NCI-H128 (cell line): ENCODE data around the gene HS3ST6.
"Not testable (repeated sequence)": the region's sequence is repeated elsewhere in the genome, so short reads cannot be mapped to it uniquely, and the experiment has no call there.

ENCODE experiments used
- DNase-seq: peaks from one replicate; lab custom pipeline; 2025; ENCODE audit not compliant: unreplicated experiment; lab: John Stamatoyannopoulos, UW

HS3ST6 gene

GRCh38 chr16:1929105-1929504, 10.9 kb upstream of the HS3ST6 start:
- DNase-seq = no peak

- DNase-seq = no peak
These were observed 8.1 kb upstream of the HS3ST6 start for GRCh38 chr16:1926271-1926670.

DNA sequence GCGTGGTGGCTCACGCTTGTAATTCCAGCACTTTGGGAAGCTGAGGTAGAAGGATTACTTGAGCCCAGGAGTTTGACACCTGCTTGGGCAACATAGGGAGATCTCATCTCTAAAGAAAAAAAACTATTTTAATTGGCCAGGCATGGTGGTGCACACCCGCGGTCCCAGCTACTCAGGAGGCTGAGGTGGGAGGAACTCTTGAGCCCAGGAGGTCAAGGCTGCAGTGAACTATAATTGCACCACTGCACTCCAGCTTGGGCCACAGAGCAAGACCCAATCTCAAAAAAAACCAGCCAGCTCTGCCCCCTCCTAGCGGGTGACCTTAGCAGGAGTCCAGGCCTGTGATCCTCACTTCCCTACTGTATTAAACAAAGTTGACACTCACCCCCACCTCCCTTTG, 5.9 kb upstream of the HS3ST6 start:
- DNase-seq = no peak

GRCh38 chr16:1923299-1924034, 5.3 kb upstream of the HS3ST6 start:
- no peak for DNase-seq

GRCh38 chr16:1922357-1922756, 4.1 kb upstream of the HS3ST6 start:
- DNase-seq = no peak

GRCh38 chr16:1920727-1921171, 2.5 kb upstream of the HS3ST6 start:
- DNase-seq = no peak

DNA sequence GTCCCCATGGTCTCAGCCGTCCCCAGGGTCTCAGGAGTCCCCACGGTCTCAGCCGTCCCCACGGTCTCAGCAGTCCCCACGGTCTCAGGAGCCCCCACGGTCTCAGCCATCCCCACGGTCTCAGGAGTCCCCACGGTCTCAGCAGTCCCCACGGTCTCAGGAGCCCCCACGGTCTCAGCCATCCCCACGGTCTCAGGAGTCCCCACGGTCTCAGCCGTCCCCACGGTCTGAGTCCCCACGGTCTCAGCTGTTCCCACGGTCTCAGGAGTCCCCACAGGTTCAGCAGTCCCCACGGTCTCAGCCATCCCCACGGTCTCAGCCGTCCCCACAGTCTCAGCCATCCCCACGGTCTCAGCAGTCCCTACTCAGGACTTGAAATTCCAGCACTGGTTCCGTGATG, 1.9 kb upstream of the HS3ST6 start:
- not testable (repeated sequence) for DNase-seq

GRCh38 chr16:1919327-1919998, 1.2 kb upstream of the HS3ST6 start:
- DNase-seq = no peak

GRCh38 chr16:1917665-1918350, 407 bp downstream of the HS3ST6 start:
- no peak for DNase-seq

- no peak for DNase-seq
These were observed 1.1 kb downstream of the HS3ST6 start for GRCh38 chr16:1917056-1917664.

GRCh38 chr16:1916640-1916990, 1.6 kb downstream of the HS3ST6 start:
- no peak for DNase-seq

DNA sequence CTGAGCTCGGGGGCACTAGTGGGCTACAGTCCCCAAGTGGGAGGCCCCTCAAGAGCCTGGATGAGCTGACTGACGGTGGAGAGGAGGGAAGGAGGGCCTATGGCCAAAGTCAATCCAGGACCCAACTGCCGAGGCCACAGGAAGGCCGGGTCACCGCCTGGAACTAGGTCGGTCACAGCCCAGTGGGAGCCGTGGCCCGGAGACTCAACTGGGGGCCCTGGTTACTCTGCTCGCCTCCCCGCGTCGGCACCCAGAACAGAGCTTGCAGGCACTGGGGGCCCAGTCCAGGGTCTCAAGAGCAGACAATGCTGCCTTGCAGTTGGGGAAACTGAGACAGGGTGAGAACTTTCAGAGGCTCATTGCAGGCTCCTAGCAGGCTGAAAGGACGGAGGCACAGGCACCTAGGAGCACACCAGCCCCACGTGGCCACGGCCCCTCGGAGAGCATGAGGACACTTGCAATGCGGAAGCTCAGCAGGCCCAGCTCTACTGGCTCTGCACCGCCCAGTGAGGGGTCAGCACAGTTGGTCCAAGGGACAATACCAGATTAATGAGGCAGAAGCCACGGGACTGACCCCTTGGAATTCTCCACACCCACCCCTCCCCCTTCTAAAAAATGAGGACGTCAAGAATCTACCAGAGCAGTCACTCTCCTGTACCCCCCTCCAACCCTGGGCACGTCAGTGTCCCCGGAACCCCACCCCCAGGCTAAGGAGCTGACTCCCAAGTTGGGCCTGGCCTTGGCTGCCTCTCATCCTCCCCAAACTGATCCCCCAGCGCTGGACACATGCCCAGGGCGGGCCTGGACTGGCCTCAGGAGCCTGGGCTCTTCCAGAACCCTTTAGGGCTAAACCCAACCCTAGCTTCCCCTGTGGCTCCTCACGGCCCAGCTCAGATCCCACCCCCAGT, 2.2 kb downstream of the HS3ST6 start:
- DNase-seq = no peak

GRCh38 chr16:1914988-1915387, 3.2 kb downstream of the HS3ST6 start:
- DNase-seq = no peak

DNA sequence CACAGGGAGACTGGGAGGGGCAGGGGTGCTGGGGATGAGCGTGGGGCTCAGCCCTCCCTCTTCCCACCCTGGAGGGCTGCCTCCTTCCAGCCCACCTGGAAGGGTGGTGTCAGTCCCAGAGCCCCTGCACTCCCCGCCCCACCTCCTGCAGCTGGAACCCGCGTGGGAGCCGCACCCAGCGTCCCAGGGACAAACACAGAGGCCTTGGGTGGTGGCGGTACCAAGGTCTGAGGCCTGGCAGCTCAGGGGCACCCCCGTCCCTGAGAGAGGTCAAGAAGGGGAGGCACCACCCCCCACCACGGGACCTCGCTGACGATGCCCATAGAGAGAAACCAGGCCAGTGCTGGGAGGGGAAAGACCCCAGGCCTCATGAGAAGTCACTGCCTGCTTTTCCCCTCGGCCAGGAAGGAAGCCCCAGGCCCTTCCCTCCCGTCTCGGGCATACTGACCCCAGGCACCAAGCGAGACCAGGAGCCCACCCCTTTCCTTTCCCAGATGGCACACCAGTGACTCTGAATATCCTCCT, 4.1 kb downstream of the HS3ST6 start:
- DNase-seq = no peak

DNA sequence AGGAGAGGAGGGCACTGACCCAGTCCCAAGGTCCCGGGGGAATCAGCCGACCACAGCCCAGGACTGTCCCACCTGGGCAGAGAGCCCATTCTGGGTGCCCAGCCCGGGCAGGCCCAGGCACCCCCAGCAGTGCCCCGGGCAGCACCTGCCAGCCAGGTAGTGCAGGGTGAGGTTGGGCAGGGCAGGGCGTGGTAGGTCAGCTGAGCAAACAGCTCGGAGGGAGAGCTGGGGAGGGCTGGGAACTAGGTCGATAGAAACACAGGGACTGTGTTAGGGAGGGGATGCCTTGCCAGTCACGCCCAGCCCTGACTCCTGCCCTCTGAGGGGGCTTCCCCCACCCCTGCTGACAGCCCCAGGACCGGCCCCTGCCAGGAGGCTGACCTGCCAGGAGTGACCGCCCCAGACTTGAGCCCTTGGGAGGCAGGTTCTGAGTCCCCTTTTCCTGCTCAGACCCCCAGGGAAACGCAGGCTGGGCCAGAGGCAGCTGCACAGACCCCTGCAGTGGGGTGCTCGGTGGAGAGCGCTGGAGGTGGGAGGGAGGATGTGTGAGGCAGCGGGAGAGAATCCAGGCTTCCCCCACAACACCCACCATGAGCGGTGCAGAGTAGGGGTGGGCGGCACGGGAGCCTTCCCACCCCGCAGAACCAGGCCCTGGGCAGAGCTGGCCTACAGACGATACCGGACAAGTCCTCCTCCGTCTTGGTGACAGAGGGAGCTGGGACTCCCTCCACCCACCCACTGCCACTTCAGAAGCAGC, 4.7 kb downstream of the HS3ST6 start:
- DNase-seq = no peak

GRCh38 chr16:1912215-1912543, 6.0 kb downstream of the HS3ST6 start:
- DNase-seq = no peak

DNA sequence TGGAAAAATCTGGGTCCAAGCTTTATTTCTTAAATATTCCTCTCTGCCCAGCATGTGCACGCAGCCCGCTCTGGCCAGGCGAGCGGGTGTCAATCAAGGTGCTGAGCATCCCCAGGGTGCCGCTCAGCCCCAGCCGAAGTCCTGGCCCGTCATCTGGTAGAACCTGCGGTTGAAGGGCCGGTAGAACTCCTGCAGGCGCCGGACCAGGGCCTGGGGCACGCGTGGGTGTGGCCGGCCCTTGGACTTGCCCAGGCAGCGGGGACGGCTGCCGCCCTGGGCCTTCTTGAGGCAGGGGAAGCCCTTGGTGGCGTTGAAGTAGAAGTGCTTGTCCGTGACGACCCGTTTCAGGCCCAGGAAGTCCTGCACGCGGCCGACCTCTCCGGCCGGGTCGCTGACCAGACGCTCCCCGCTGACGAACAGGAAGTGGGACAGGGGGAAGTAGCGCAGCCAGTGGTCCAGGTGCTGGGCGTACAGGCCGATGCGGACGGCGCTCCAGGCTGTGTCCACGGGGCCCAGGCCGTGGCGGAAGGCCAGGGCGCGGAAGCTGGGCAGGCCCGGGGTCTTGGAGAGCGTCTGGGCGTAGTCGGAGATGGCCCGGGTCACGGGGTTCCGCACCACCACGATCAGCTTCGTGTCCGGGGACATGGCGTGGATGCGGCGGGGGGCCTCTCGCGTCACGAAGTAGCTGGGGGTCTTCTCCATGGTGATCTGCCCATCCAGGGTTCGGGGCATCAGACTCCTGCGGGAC, 6.6 kb downstream of the HS3ST6 start:
- DNase-seq = no peak

- DNase-seq = no peak
These were observed 8.5 kb downstream of the HS3ST6 start for GRCh38 chr16:1909561-1910231.

GRCh38 chr16:1908983-1909382, 9.2 kb downstream of the HS3ST6 start:
- no peak for DNase-seq
